HEK293T (cell line): ENCODE data around the gene SCN7A.

Source experiments
- CTCF ChIA-PET: fragments of 350-600 bp; formaldehyde crosslinking; extraction: SDS; loops from one replicate; lab custom pipeline; 2021; ENCODE audit warnings: antibody characterized with exemption, inconsistent platforms; lab: Yijun Ruan, JAX
- POLR2A ChIA-PET: fragments of 350-600 bp; formaldehyde crosslinking; extraction: SDS; loops from one replicate; lab custom pipeline; 2020; ENCODE audit warnings: antibody characterized with exemption, inconsistent platforms; lab: Yijun Ruan, JAX
- DNase-seq: peaks from one replicate; pipeline ENCODE4 v3.0.0; 2012; ENCODE audit warnings: mixed read lengths; ENCODE audit errors: extremely low spot score
- ARNT ChIP-seq: fragments of 450-650 bp; IDR thresholded peaks from 2 replicates; pipeline ENCODE4 v1.6.1; 2017; ENCODE audit warnings: mild to moderate bottlenecking
- BHLHE40 ChIP-seq: fragments of 450-650 bp; IDR thresholded peaks from 2 replicates; pipeline ENCODE4 v1.6.1; 2016; ENCODE audit warnings: mild to moderate bottlenecking, moderate library complexity, borderline replicate concordance
- CTBP1 ChIP-seq: fragments of 450-650 bp; IDR thresholded peaks from 2 replicates; pipeline ENCODE4 v1.6.1; 2016; ENCODE audit warnings: borderline replicate concordance
- ELF4 ChIP-seq: fragments of 450-650 bp; IDR thresholded peaks from 2 replicates; pipeline ENCODE4 v1.6.1; 2017; ENCODE audit warnings: antibody characterized with exemption
- FOXA1 ChIP-seq: fragments of 450-650 bp; IDR thresholded peaks from 2 replicates; pipeline ENCODE4 v1.6.1; 2016; ENCODE audit warnings: mild to moderate bottlenecking
- FOXK2 ChIP-seq: fragments of 450-650 bp; IDR thresholded peaks from 2 replicates; pipeline ENCODE4 v1.6.1; 2016; ENCODE audit warnings: mild to moderate bottlenecking
- FOXM1 ChIP-seq: fragments of 450-650 bp; IDR thresholded peaks from 2 replicates; pipeline ENCODE4 v1.6.1; 2017; ENCODE audit warnings: mild to moderate bottlenecking, borderline replicate concordance
- HDGF ChIP-seq: fragments of 450-650 bp; IDR thresholded peaks from 2 replicates; pipeline ENCODE4 v1.6.1; 2017; ENCODE audit warnings: antibody characterized with exemption, borderline replicate concordance
- L3MBTL2 ChIP-seq: fragments of 450-650 bp; conservative IDR thresholded peaks from 2 replicates; pipeline ENCODE4 v1.6.1; 2016; ENCODE audit warnings: mild to moderate bottlenecking
- LEF1 ChIP-seq: fragments of 450-650 bp; IDR thresholded peaks from 2 replicates; pipeline ENCODE4 v1.6.1; 2017; ENCODE audit warnings: mild to moderate bottlenecking, borderline replicate concordance
- NFRKB ChIP-seq: fragments of 450-650 bp; IDR thresholded peaks from 2 replicates; pipeline ENCODE4 v1.6.1; 2016; ENCODE audit warnings: mild to moderate bottlenecking, moderate library complexity
- PKNOX1 ChIP-seq: fragments of 450-650 bp; IDR thresholded peaks from 2 replicates; pipeline ENCODE4 v1.6.1; 2016
- SP1 ChIP-seq: fragments of 450-650 bp; IDR thresholded peaks from 2 replicates; pipeline ENCODE4 v1.6.1; 2017
- SUZ12 ChIP-seq: fragments of 450-650 bp; IDR thresholded peaks from 2 replicates; pipeline ENCODE4 v1.6.1; 2016; ENCODE audit warnings: mild to moderate bottlenecking
- TARDBP ChIP-seq: fragments of 450-650 bp; IDR thresholded peaks from 2 replicates; pipeline ENCODE4 v1.6.1; 2016
- ZNF384 ChIP-seq: fragments of 450-650 bp; IDR thresholded peaks from 2 replicates; pipeline ENCODE4 v1.6.1; 2016

Gene SCN7A

DNA sequence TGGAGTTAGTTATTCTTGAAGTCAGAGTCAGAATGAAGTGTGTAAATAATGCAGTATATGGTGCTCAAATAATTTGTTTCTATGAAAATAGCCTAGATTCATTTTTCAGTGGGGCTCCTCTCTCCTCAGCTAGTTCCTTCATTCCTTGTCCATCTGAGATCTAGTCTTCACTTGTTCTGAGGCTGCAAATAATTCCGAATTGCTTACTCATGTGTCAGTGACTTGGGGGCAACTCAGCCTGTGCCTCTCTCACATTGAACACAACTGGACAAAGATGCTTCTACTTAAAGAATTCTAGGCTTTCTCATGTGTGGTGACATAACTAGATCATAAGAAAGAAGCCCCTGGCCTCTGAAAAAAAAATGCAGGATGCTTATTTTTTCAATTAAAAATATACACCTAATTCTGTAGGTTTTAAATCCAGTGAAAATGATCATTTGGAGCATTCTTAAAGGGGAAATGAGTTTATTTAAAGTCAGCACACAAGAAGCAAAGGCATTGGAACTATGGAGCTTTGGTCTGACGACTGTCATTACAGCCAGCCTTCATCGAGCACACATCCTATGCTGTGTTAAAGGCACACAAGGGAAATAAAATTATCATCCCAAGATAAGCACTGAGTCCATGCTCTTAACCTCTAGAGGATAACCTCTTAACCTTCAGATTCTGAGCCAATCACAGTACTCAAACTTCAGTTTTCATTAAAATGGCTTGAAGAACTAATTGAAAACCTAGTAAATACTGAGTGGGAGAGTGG lies 24.8 kb upstream of the SCN7A start:
- POLR2A ChIA-PET, result no interaction called here
- TF ChIP-seq LEF1 (no peak), NFRKB (no peak), HDGF (no peak), SP1 (no peak), CTBP1 (no peak), PKNOX1 (no peak), FOXK2 (no peak), SUZ12 (no peak), ELF4 (no peak), TARDBP (no peak), FOXA1 (no peak), BHLHE40 (no peak), ZNF384 (no peak), ARNT (no peak), L3MBTL2 (no peak), FOXM1 (no peak)
- CTCF ChIA-PET, result no interaction called here
- no peak for DNase-seq

DNA sequence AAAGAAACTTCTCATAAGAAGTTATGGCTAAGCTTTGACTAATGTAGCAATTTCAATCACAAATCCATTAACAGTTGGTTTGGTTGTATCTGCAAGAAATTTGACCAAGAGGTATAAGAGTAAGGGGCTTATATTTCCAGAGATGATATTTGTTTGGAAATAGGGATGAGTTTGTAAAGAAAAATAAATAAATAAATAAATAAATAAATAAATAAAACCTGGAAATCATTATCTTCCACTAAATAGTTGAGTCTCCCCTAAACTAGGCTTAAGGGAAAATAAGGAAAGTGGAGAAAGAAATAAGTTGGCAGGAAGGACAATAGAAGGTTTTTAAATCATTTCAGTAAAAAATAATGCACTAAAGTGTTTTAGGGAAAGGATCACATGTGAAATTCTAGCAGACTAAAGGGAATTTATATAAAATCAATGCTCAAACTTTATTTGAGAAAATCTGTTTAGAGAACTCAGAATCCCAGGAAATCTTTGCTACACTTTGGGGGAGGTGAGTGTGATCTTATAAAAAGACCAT lies 23.5 kb upstream of the SCN7A start:
- ChIA-PET CTCF (no interaction called here), POLR2A (no interaction called here)
- DNase-seq, result no peak
- TF ChIP-seq LEF1 (no peak), PKNOX1 (no peak)

DNA sequence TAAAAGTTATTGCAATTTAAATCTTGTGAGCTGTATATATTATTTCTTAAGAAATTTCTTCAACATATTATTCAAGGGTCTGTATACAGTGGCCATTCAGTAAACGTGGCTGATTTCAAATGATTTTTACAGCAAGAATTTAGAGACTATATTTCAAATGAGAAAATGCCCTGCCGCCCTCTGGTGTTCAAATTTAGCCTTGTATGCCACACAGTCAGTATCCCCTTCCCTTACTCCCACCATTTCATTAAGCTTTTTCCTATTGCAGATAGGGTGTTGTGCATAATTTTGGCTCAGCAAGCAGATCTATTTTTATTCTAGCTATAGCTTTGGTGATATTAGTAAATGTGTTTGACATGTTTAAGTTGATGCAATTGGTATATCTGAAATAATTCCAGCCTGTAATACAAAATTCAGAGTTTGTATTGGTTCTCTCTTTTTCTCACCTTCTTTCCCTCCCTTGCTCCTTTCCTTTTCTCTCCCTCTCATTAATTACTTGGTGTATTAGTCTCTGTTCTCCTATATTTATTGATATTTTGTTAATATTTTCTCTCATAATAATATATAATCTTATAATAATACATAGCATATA lies 22.8 kb upstream of the SCN7A start:
- TF ChIP-seq CTBP1, result no peak
- CTCF ChIA-PET, result interaction anchor here (0.5 to 0.6 kb wide), 2 partner anchors 40 to 145 kb away, joined by 3 read pairs; no protein-coding TSS in a partner anchor
- peak; percentile 26 for DNase-seq
- POLR2A ChIA-PET, result no interaction called here

DNA sequence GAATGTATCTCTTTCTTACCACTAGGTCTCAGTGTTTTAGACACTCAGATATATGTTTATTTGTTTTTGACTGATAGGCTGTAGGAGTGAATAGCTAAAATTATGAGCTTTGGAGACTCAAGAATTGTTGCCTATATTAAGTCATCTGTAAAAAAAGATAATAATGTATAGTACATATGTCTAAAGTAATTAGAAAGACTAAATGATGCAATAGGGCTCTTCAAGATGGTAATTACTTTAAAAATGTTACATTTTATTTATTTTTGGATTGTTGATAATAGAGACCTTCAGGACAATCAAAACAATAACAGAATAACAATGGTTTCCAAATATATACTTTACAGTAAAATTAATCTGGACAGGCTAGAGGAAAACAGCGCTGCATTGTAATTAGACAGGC lies 19.9 kb upstream of the SCN7A start:
- POLR2A ChIA-PET, result no interaction called here
- no peak for TF ChIP-seq ZNF384
- CTCF ChIA-PET, result interaction anchor here (1.1 kb wide), 1 partner anchor 16 kb away, joined by 4 read pairs; no protein-coding TSS in a partner anchor
- DNase-seq, result no peak

GRCh38 chr2:166499281-166499680 lies 5.2 kb upstream of the SCN7A start:
- no peak for TF ChIP-seq ARNT
- POLR2A ChIA-PET, result no interaction called here
- DNase-seq, result no peak
- CTCF ChIA-PET, result no interaction called here

DNA sequence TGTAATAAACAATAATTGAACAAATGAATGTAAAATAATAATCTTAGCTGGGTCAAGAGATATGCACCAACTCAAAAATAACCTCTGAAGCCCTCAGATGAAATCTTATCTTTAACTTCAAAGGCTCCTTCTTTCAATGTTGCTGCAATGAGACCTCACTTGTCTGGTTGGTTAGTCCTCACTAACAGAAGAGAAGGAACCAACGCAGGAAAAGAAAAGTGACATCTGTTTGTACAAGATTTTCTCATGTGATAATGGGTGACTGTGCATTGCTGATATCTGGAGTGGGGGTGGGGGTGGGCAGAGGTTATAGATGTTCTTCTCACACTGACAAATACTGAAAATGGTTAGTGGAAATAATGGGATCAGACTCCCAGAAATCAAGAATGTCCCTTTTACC lies 2.6 kb downstream of the SCN7A start:
- no peak for DNase-seq
- ChIA-PET CTCF (no interaction called here), POLR2A (no interaction called here)
- TF ChIP-seq ZNF384 (no peak), FOXM1 (no peak), HDGF (no peak), L3MBTL2 (no peak), BHLHE40 (no peak), LEF1 (no peak), CTBP1 (no peak), TARDBP (no peak), FOXK2 (no peak), FOXA1 (no peak), ELF4 (no peak), SUZ12 (no peak), PKNOX1 (no peak), NFRKB (no peak), ARNT (no peak), SP1 (no peak)

DNA sequence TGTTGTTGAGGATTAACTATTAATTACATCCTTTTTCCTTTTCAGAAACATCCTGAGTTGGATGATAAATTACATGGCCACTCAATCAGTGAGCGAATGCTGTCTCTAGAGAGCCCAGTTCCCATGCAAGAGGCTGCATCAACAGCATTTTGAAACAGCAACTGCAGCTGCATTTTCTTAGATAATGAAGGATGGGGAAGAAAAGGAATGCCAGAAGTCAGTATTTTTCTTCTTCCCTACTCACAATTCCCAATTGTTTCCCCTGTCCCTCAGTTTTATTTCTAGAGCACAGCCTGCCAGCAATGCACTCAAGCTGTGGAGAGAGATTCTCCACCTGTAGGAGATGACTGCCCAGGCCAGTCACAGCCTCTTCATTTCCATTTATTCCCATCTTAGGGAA lies 6.9 kb downstream of the SCN7A start:
- no peak for TF ChIP-seq ZNF384
- TF ChIP-seq HDGF, result no peak
- TF ChIP-seq ARNT, result no peak
- no peak for TF ChIP-seq FOXK2
- TF ChIP-seq PKNOX1, result no peak
- no peak for TF ChIP-seq ELF4
- no peak for TF ChIP-seq FOXA1
- TF ChIP-seq CTBP1, result no peak
- TF ChIP-seq TARDBP, result no peak
- TF ChIP-seq NFRKB, result no peak
- TF ChIP-seq SP1, result no peak
- no peak for TF ChIP-seq LEF1
- no peak for TF ChIP-seq SUZ12
- TF ChIP-seq BHLHE40, result no peak
- no peak for TF ChIP-seq L3MBTL2
- TF ChIP-seq FOXM1, result no peak
- ChIA-PET CTCF (no interaction called here), POLR2A (no interaction called here)
- no peak for DNase-seq
